Keratinocyte (primary cell): ENCODE data around the gene TRIP12. TPM values are rescaled to one million over a fixed set of nuclear protein-coding genes. Genes with fewer than 3 reads are reported as not detected.

ENCODE experiments used
- DNase-seq: peaks from one replicate; pipeline ENCODE4 v3.0.0-alpha.2; 2011; ENCODE audit warnings: low read depth, missing footprints, low spot score
- FAIRE-seq: peaks from 2 replicates; lab custom pipeline; 2011; peaks lifted over from hg19 to GRCh38; lab: Jason Lieb, UNC
- H2AFZ ChIP-seq: 2 replicates; pipeline ENCODE4 v1.6.0; 2012; ENCODE audit warnings: low read length, control low read depth, inconsistent platforms; ENCODE audit not compliant: control insufficient read depth
- H3K27ac ChIP-seq: 2 replicates; pipeline ENCODE4 v1.5.1; 2011; ENCODE audit warnings: low read length; ENCODE audit not compliant: control insufficient read depth, insufficient read depth
- H3K27me3 ChIP-seq: 3 replicates; pipeline ENCODE4 v1.6.0; 2011; ENCODE audit warnings: low read length; ENCODE audit not compliant: control insufficient read depth, insufficient read depth; ENCODE audit errors: extremely low read depth
- H3K36me3 ChIP-seq, 2 experiments: 2 replicates in 1 of 2; 3 replicates in 1 of 2; pipeline ENCODE4 v1.5.1; 2011; ENCODE audit warnings: low read length in 2 of 2, mild to moderate bottlenecking in 1 of 2; ENCODE audit not compliant: control insufficient read depth in 2 of 2, insufficient read depth in 2 of 2; ENCODE audit errors: extremely low read depth in 1 of 2
- H3K4me1 ChIP-seq: 3 replicates; pipeline ENCODE4 v1.5.1; 2011; ENCODE audit warnings: low read length; ENCODE audit not compliant: control insufficient read depth, insufficient read depth; ENCODE audit errors: extremely low read depth
- H3K4me2 ChIP-seq: 3 replicates; pipeline ENCODE4 v1.6.0; 2011; ENCODE audit warnings: low read depth, low read length; ENCODE audit not compliant: control insufficient read depth, insufficient read depth; ENCODE audit errors: extremely low read depth
- H3K4me3 ChIP-seq, 3 experiments: fragments of 200-600 bp in 1 of 3; sonication (generic) in 1 of 3; 2 replicates in 2 of 3; 3 replicates in 1 of 3; pipeline ENCODE4 v1.5.1; 2011 to 2016; ENCODE audit warnings: low read length in 3 of 3, mild to moderate bottlenecking in 3 of 3, control low read depth in 2 of 3, inconsistent platforms in 1 of 3, low read depth in 1 of 3, mixed read lengths in 1 of 3, mixed run types in 1 of 3, moderate library complexity in 1 of 3; ENCODE audit not compliant: control insufficient read depth in 2 of 3, insufficient read depth in 2 of 3; ENCODE audit errors: extremely low read depth in 1 of 3
- H3K79me2 ChIP-seq: 2 replicates; pipeline ENCODE4 v1.6.0; 2012; ENCODE audit warnings: low read length; ENCODE audit not compliant: control insufficient read depth, insufficient read depth
- H3K9ac ChIP-seq: 3 replicates; pipeline ENCODE4 v1.6.0; 2011; ENCODE audit warnings: low read length; ENCODE audit not compliant: control insufficient read depth, insufficient read depth; ENCODE audit errors: extremely low read depth
- H3K9me1 ChIP-seq: 3 replicates; pipeline ENCODE4 v1.6.0; 2011; ENCODE audit warnings: low read length; ENCODE audit not compliant: control insufficient read depth, insufficient read depth; ENCODE audit errors: extremely low read depth
- H3K9me3 ChIP-seq: 2 replicates; pipeline ENCODE4 v1.5.1; 2012; ENCODE audit warnings: low read depth, low read length; ENCODE audit not compliant: control insufficient read depth
- H4K20me1 ChIP-seq: 3 replicates; pipeline ENCODE4 v1.6.0; 2011; ENCODE audit warnings: low read length; ENCODE audit not compliant: control insufficient read depth, insufficient read depth; ENCODE audit errors: extremely low read depth
- CTCF ChIP-seq, 3 experiments: IDR thresholded peaks in 1 of 3; conservative IDR thresholded peaks in 1 of 3; optimal IDR thresholded peaks in 1 of 3; 2 replicates in 2 of 3; 3 replicates in 1 of 3; pipeline versions ENCODE3 to v1.5.1; 2011; ENCODE audit warnings: low read length in 3 of 3, mild to moderate bottlenecking in 3 of 3, moderate library complexity in 2 of 3, control low read depth in 1 of 3, inconsistent platforms in 1 of 3; ENCODE audit not compliant: insufficient read depth in 2 of 3; ENCODE audit errors: extremely low read depth in 1 of 3
- EZH2 ChIP-seq: IDR thresholded peaks from one replicate; pipeline ENCODE4 v1.6.1; 2012; ENCODE audit warnings: inconsistent platforms, mild to moderate bottlenecking, low read length, moderate library complexity
- dilution Hi-C: fragments of 300-500 bp; cut with MboI; formaldehyde crosslinking; loops from one replicate; pipeline ENCODE4 v1.7.0; 2020; ENCODE audit warnings: low sequenced_read_pairs; ENCODE audit not compliant: extremely low pct_ligation_motif_present
- polyA plus RNA-seq, 5 experiments: library from polyadenylated mRNA; depleted of rRNA in 3 of 5; stranded (reverse) in 3 of 5; stranded (forward) in 1 of 5; unstranded in 1 of 5; fragments of >200 nt; gene quantifications; 1 replicate in 1 of 5; 2 replicates in 3 of 5; 3 replicates in 1 of 5; pipeline versions ENCODE4 v1.2.1 to v1.2.3, GENCODE V29; 2011 to 2012; ENCODE audit warnings: missing spikeins in 2 of 5, low read depth in 1 of 5, low replicate concordance in 1 of 5

TRIP12 gene
- polyA plus RNA-seq, 1 donor (not counting 4 experiments of a cell fraction or from before 2014, with no cell fraction given): 123 TPM

DNA sequence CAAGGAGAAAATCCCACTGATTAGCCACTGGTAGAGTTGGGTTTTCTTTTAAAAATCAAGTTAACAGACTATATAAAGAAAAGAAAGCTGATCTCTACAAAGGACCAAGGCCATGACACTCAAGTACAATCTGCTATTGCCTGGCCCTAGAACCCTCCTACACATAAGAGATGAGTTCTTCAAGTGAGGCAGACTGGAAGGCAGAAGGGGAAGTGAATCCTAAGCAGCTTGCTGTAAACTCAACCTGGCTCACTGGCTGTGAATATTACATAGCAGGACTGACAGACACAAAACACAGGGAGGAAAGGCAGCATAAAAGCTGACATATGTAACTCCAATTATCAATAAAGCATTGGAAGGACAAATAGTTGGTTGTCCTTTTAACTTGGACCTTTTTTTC, 65.4 kb downstream of the TRIP12 start:
- H3K27me3 ChIP-seq: no peaks in the 10 kb centered on the region
- no peak overlapping the region for H3K4me3 ChIP-seq
- DNase-seq (no peak), FAIRE-seq (peak; percentile 69)
- no peaks in the 10 kb centered on the region for H3K9me1 ChIP-seq
- TF ChIP-seq CTCF (optimal IDR thresholded peaks at IDR 0.05 in 1 of 3, IDR thresholded peaks at IDR 0.05 in 1 of 3, conservative IDR thresholded peaks at IDR 0.05 in 1 of 3; ENCODE audit: extremely low read depth in 1 of 3, insufficient read depth in 2 of 3, low read length in 3 of 3) (no peak), EZH2 (no peak)
- no peak overlapping the region for H3K4me2 ChIP-seq
- no peaks in the 10 kb centered on the region for H3K9me3 ChIP-seq
- no peak overlapping the region for H3K9ac ChIP-seq
- H2AFZ ChIP-seq: no peak overlapping the region
- H3K27ac ChIP-seq: no peak overlapping the region
- dilution Hi-C loops: no loop called here
- no peaks in the 10 kb centered on the region for H3K4me1 ChIP-seq
- H3K36me3 ChIP-seq: peaks cover 5% of the 10 kb centered on the region in 2 experiments
- peaks cover 50% of the 10 kb centered on the region for H3K79me2 ChIP-seq
- no peaks in the 10 kb centered on the region for H4K20me1 ChIP-seq

DNA sequence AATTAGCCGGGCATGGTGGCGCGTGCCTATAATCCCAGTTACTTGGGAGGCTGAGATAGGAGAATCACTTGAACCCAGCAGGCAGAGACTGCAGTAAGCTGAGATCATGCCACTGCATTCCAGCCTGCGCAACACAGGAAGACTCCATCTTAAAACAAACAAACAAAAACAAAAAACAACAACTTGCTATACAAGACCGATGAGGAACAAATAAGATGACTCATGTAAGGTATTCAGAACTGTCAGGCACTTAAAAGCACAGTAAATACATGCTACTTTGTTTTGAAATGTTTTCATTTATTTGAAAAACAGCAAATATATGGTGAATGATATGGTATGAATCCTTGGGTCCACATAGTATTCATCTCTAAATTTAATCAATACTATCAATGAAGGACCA, 66.7 kb downstream of the TRIP12 start:
- DNase-seq (no peak), FAIRE-seq (no peak)
- no peaks in the 10 kb centered on the region for H3K9me1 ChIP-seq
- H3K4me1 ChIP-seq: no peaks in the 10 kb centered on the region
- dilution Hi-C loops: no loop called here
- H3K27me3 ChIP-seq: no peaks in the 10 kb centered on the region
- no peak overlapping the region for H3K4me3 ChIP-seq
- H4K20me1 ChIP-seq: no peaks in the 10 kb centered on the region
- no peak for TF ChIP-seq EZH2
- no peak for TF ChIP-seq CTCF (optimal IDR thresholded peaks at IDR 0.05 in 1 of 3, IDR thresholded peaks at IDR 0.05 in 1 of 3, conservative IDR thresholded peaks at IDR 0.05 in 1 of 3; ENCODE audit: extremely low read depth in 1 of 3, insufficient read depth in 2 of 3, low read length in 3 of 3)
- no peak overlapping the region for H3K4me2 ChIP-seq
- peaks cover 5% of the 10 kb centered on the region in 2 experiments for H3K36me3 ChIP-seq
- H3K9me3 ChIP-seq: no peaks in the 10 kb centered on the region
- no peak overlapping the region for H3K27ac ChIP-seq
- peaks cover 48% of the 10 kb centered on the region for H3K79me2 ChIP-seq
- H2AFZ ChIP-seq: no peak overlapping the region
- no peak overlapping the region for H3K9ac ChIP-seq
